GM19468 (cell line): Measurements from ENCODE around the gene P2RX3.

ENCODE experiments used
- ATAC-seq: cut with Tn5 transposase; IDR thresholded peaks from one replicate; pipeline ENCODE4 v1.9.1; 2021; ENCODE audit warnings: mild to moderate bottlenecking, moderate library complexity, moderate number of reproducible peaks; ENCODE audit not compliant: unreplicated experiment; ENCODE audit errors: extremely low read depth

P2RX3 gene

GRCh38 chr11:57364851-57365660 lies 26.9 kb downstream of the P2RX3 start:
- no peak for ATAC-seq

GRCh38 chr11:57368106-57368844 lies 30.1 kb downstream of the P2RX3 start:
- no peak for ATAC-seq

- no peak for ATAC-seq
These were observed 30.7 kb downstream of the P2RX3 start for GRCh38 chr11:57368845-57369232.

GRCh38 chr11:57370251-57370650 lies 32.1 kb downstream of the P2RX3 start:
- no peak for ATAC-seq

GRCh38 chr11:57370941-57371340 lies 32.8 kb downstream of the P2RX3 start:
- no peak for ATAC-seq

GRCh38 chr11:57373146-57373545 lies 35.0 kb downstream of the P2RX3 start:
- no peak for ATAC-seq

- no peak for ATAC-seq
These were observed 36.8 kb downstream of the P2RX3 start for GRCh38 chr11:57374966-57375365.

GRCh38 chr11:57375490-57375889 lies 37.3 kb downstream of the P2RX3 start:
- ATAC-seq: no peak

GRCh38 chr11:57376095-57377090 lies 38.2 kb downstream of the P2RX3 start:
- no peak for ATAC-seq

GRCh38 chr11:57377107-57377506 lies 39.0 kb downstream of the P2RX3 start:
- no peak for ATAC-seq

- no peak for ATAC-seq
These were observed 40.0 kb downstream of the P2RX3 start for GRCh38 chr11:57378186-57378585.

GRCh38 chr11:57379732-57380131 lies 41.6 kb downstream of the P2RX3 start:
- ATAC-seq: no peak

GRCh38 chr11:57380975-57381374 lies 42.8 kb downstream of the P2RX3 start, which contains the start of gene PRG3:
Gene PRG3, minus strand, starts transcription at chr11:57381150. Its CDS starts 442 bp downstream, at chr11:57380708.
- no peak for ATAC-seq

GRCh38 chr11:57386178-57386940 lies 48.2 kb downstream of the P2RX3 start:
- ATAC-seq: no peak

GRCh38 chr11:57387289-57388030 lies 49.3 kb downstream of the P2RX3 start:
- no peak for ATAC-seq

- ATAC-seq: no peak
These were observed 52.4 kb downstream of the P2RX3 start, which contains the start of gene PRG2 for GRCh38 chr11:57390535-57390934. Gene PRG2, minus strand, starts transcription at chr11:57390650. Its CDS starts 706 bp downstream, at chr11:57389944.

GRCh38 chr11:57391111-57391510 lies 53.0 kb downstream of the P2RX3 start:
- ATAC-seq: no peak

- no peak for ATAC-seq
These were observed 53.4 kb downstream of the P2RX3 start for GRCh38 chr11:57391539-57391938.
